ENCODE results near the gene VSIR.

VSIR gene

DNA sequence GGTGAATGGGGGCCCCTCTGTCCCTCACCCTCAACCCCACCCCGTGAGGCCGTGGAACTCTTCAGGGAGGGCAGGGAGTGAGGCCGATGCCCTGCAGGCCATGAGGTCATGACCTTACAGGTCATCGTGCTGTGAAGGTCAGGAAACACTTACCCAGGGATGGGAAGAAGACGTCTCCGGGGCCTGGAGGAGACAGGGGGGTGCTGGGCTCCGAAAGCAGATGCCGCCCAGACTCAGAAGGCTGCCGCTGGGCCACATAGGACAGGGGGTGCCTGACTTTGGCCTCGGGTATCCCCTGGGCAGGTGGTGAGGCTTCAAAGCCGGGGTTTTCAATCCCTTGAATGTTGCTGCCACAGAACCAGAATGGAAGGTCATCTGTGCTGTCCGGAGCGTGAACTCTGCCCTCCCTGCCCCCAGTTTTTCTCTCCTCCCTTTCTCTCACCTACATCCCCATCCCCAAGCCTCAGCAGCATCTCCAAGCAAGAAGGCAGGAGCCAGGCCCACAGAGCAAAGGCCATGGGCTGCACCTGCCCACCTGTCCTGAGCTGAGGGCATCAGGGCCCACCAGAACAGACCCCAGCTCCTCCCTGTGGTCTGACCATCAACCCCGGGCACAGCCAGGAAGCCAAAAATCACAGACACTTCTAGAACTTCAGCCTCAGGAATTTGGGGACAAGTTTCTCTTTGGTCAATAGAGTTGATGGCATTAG lies 21.6 kb downstream of the VSIR start:
- no peak for DNase-seq
- in situ Hi-C loops (cut with MboI; ENCODE audit: low pct_unique_long_range_greater_than_20kb, low sequenced_read_pairs) = no loop called here

DNA sequence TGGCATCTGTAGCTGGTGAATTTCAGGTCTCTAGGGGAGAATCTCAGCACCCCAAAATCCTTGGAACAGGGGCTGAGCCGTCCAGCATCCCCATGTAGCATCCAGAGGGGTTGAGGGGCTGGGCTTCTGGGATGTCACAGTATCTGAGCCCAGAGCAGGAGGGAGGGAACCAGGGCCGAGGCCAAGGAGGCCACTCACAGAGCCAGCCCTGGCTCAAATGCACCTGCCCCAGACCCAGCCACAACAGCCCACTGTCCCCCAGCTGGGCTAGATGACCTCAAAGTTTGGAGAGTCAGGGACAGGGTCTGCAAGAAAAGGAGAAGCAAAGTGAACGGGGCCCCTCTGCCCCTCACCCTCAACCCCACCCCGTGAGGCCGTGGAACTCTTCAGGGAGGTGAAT lies 22.3 kb downstream of the VSIR start:
- no peak for DNase-seq
- in situ Hi-C loops (cut with MboI; ENCODE audit: low pct_unique_long_range_greater_than_20kb, low sequenced_read_pairs) = no loop called here

DNA sequence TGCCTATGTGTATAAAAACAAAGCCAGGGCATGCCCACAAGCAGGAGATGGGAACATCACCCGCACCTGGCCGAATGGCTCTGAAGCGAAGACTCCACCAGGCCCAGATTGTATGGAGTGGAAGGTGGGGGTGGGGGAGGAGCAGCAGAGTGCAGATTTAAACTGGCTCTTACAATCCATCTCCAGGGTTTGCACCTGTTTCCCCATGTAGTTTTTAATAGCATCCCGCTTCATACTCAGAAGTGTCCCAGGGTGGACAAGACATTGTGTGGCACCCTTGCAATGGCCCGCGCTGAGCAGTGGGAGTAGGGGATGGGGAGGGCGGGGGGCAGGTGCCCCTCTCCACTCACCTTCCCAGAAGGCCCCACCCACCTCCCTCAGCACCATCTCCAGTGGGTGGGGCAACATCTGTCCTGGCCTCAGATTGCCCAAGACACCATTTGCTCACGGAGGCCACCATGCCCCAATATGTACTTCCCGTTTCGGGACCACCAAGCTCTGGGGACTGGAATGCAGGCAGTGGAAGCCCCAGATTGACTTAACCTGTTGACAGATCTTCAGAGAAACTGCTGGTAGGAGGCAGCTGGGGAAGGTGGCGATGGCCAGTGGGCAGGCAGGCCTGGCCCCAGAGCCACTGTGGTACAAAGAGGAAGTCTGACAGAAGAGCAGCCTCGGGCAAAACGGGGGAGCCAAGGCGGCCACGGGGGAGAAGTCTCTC lies 23.0 kb downstream of the VSIR start:
- in situ Hi-C loops (cut with MboI; ENCODE audit: low pct_unique_long_range_greater_than_20kb, low sequenced_read_pairs) = no loop called here
- peak; percentile 86 for DNase-seq

DNA sequence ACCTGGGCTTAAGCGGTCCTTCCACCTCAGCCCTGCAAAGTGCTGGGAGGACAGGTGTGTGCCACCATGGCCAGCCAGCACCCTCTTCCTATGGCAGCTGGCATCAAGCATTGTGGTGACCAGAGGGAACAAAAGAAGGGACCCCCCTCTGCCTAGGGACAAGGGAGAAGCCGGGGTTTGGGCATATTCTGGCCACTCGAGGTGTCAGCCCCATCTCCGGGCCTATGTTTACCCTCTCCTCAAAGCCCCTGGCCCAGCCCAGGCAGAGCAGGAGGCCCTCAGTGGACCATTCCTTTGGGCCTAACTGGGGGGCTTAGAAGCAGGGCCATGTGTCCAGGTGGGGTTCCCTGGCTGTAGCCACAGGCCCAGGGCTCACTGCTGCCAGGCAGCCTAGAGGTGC lies 23.9 kb downstream of the VSIR start:
- no peak for DNase-seq
- in situ Hi-C loops (cut with MboI; ENCODE audit: low pct_unique_long_range_greater_than_20kb, low sequenced_read_pairs) = no loop called here

DNA sequence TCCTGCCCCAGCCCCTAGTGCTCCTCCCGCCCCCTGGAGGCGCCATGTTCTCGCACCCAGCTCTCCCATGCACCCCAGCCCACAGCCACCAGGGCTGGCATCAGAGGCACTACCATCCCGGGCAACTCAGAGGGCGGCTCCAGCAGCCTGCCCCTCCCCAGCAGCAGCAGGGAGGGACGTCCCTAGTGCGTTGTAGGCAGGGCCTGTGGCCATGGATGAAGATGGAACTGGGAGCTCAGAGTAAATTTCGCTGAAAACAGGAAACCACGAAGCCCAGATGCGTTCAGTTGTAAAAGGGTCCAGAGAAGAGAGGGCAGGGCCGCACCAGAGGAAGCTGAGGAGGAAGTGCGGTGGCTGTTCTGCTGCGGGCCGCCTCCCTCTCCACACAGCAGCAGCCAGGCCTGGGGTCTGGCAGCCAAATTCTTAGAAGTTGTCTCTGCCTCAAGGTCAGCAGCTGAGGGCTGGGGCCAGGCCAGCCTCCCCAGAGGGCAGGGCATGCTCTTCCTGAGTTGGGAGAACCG lies 24.6 kb downstream of the VSIR start:
- peak; percentile 100 for DNase-seq
- in situ Hi-C loops (cut with MboI; ENCODE audit: low pct_unique_long_range_greater_than_20kb, low sequenced_read_pairs) = no loop called here

DNA sequence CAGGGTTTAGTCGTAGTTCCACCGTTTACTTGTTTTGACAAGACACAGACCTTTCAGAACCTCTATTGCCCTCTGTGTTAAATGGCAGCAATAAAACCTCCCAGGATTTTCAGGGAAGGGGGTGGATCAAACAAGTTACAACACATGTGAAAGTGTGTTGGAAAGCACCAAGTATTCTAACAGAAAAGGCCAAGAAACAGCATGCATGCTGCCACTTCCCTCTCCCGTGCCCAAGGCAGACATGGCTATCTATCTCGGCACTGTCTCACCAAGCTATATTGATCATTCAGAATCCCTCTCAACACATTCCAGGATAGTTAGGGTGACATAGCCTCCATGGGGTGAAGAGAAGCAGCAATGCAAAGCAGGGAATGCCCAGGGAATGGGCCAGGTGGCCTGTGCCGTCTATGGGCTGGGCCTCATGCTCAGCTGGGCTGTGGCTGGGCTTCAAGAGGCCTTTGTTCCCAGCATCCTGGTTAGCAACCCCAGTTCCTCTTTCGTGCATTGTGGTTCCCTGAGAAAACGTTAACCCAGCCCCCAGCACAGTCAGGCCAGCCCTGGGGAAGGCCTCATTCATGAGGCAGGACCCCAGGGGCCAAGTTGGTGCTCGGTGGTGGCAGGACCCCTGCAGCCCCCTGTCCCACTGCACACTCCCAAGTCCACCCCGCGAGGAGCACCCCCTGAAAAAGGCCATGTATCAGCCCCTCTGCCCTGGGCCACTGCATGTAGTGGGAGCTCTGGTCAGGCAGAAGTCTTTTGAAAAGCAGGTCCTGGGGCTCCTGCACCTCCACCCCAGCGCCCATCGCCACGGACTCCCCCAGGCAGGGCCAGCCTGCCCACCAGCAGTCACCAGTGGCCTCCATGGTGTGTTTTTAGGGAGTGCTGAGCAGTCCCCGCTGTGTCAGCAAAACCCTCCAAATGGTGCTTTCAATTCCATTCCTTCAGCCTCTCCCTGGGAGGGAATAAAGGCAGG lies 25.5 kb downstream of the VSIR start:
- DNase-seq = peak; percentile 92

DNA sequence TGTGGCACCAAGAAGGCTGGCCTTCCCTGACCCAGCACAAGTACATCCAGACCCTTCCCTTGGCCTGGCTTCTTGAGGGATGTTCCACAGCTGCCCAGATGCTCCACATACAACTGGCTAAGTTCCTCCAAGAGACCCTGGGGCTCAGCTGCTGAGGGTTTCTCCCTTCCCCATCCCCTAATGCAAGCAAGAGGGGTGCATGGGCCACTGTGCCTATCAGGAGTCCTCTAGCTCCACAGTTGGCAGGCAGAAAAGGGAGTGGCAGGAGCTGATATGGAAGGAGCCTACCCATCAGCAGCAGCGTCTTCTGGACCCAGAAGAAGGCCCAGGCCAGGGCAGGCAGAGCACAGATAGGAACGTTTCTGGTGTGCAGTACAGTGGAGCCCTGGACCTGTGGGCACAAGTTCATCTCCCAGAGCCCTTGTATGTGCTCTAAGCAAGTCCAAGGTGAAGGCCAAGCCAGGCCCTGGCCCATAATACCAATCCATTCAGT lies 26.2 kb downstream of the VSIR start:
- in situ Hi-C loops (cut with MboI; ENCODE audit: low pct_unique_long_range_greater_than_20kb, low sequenced_read_pairs) = no loop called here
- DNase-seq = no peak

More for the DNA sequence above, 25.5 kb downstream of the VSIR start:
- in situ Hi-C loops (cut with MboI; ENCODE audit: low pct_unique_long_range_greater_than_20kb, low sequenced_read_pairs) = no loop called here

DNA sequence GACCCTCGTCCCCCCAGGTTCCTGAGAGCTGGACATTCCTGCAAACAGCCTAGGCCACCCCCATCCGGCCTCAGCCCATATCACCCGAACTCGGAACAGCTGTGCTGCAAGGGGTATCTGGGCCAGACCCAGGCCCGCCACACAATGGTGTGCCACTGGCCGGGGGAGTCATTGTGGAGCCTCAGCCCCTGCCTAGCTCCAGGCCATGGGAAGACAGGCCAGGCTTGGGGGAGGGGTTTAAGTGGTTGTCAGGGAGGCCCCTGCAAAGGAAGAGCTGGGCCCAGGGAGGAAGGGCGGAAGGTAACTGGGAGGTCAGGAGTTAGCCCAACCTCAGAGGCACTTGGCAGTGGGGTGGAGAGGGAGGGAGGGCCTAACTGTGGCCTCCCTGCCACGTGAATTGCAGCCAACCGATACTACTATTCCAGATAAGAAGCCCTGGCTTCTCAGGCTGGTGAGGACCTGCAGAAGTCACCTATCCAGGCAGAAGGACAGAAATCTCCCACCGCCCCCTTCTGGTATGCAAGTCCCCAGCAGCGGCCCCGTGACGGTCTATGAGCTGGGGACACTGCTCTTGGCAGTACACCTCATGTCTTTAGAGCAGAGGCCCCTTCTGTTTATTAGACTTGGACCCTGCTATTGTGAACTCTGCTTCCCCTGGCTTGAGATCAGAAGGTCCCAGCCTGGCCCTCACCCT lies 26.8 kb downstream of the VSIR start:
- peak; percentile 97 for DNase-seq

DNA sequence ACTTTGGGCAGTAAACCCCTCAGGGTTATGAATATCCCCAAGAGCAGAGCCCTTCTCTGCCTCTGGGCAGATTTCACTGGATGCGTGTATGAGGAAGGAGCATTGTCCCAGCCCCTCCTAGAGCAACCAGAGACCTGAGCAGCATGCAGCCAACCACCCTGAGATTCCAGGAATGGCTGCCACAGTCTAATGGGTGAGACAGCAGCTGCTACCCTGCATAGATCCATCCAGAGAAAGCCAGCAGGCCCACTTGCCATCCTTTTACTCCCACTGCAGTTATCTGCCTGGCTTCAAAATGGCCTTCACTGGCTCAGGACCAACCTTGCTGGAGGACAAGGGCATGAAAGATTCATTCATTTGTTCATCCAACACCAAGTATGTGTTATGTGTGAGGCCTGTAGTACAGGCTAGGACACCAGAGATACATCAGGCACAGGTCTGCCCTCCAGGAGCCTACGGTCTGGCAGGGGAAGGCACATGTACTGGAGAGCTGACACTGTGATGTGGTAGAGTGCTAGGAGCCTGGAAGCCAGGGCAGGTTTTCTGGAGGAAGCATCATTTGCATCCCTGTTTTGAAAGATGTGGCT lies 27.6 kb downstream of the VSIR start:
- in situ Hi-C loops (cut with MboI; ENCODE audit: low pct_unique_long_range_greater_than_20kb, low sequenced_read_pairs) = no loop called here

More for the DNA sequence above, 26.8 kb downstream of the VSIR start:
- in situ Hi-C loops (cut with MboI; ENCODE audit: low pct_unique_long_range_greater_than_20kb, low sequenced_read_pairs) = no loop called here

DNA sequence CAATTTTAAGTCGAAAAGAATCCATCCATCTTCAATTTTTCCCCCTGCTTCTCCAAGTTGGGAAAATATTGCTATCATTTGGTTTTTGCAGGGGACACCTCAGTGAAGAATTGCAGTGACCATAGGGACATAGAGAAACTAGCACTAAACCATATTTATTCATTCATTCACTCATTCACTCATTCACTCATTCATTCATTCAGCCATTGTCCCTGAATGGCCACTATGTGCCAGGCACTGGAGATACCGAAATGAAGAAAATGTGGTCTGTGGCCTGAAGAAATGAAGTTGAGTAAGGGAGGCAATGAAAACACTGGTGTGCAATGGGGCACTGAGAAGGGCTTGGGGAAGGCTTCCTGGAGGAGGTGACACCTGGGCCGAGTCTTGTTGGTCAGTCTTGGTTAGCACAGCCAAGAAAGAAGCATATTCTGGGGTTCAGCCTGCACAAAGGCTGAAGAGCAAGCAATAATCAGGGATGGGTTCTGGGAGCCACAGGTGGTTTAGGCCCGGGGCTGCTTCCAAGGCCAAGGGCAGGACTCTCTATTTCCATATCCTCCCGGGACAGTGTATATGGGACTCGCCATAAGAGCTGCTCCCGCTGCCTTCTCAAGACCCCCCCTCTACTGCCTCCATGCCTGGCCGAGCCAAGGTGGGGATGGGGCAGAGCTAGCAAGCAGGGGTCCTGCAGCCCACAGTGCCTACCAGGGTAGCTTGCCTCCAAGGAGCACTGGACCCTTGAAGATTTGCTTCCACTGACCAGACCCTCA lies 28.2 kb downstream of the VSIR start:
- DNase-seq = no peak
- in situ Hi-C loops (cut with MboI; ENCODE audit: low pct_unique_long_range_greater_than_20kb, low sequenced_read_pairs) = no loop called here

More for the DNA sequence above, 27.6 kb downstream of the VSIR start:
- DNase-seq = peak; percentile 29

DNA sequence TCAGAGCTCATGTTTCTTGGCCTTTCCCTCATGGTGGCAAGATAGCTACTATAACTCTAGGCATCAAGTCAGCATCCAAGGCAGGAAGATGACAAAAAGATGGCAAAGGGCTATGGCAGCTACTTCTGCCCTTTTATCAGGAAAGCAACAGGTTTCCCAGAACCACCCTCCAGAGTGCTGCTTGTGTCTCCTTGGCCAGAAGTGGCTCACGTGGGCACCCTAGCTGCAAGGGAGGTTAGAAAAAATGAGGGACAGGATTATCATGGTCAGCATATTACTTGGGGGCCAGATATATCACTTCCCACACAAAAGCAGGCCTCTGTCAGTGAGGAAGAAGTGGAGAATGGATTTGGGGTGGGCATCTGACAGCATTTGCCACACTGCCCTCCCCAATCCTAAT lies 29.5 kb downstream of the VSIR start:
- in situ Hi-C loops (cut with MboI; ENCODE audit: low pct_unique_long_range_greater_than_20kb, low sequenced_read_pairs) = no loop called here
- DNase-seq = no peak

DNA sequence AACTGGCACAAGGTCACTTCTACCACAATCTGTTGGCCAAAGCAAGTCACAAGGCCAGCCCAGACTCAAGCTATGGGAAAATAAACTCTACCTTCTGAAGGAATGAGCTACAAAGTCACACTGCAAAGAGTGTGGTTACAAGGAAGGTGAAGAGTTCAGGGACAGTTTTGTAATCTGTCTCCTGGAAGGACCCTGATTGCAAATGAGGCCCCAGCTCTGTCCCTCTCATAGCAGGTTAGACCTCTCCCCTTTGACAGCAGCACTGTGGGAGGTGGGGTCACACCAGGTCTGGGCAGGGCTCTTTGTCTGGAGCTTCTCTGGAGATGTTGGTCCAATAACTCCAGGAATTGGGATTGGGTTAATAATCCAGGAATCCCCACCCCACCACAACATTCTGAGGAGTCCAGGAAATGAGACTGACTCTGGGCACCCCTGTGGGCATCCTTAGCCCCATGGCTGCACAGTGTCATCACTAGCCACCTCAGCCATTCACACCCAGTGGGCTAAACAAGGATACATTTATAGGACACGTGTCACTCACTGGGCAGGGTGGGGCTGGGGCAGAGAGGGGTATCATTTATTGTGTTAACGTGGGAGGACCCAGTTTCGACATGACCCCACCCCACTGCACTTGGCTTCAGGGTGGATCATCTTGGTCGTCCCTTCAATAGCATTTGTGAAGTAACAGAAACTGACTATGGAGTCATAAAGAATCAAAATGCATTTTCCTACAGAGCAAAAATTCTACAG lies 30.1 kb downstream of the VSIR start:
- DNase-seq = peak; percentile 52
- in situ Hi-C loops (cut with MboI; ENCODE audit: low pct_unique_long_range_greater_than_20kb, low sequenced_read_pairs) = no loop called here

DNA sequence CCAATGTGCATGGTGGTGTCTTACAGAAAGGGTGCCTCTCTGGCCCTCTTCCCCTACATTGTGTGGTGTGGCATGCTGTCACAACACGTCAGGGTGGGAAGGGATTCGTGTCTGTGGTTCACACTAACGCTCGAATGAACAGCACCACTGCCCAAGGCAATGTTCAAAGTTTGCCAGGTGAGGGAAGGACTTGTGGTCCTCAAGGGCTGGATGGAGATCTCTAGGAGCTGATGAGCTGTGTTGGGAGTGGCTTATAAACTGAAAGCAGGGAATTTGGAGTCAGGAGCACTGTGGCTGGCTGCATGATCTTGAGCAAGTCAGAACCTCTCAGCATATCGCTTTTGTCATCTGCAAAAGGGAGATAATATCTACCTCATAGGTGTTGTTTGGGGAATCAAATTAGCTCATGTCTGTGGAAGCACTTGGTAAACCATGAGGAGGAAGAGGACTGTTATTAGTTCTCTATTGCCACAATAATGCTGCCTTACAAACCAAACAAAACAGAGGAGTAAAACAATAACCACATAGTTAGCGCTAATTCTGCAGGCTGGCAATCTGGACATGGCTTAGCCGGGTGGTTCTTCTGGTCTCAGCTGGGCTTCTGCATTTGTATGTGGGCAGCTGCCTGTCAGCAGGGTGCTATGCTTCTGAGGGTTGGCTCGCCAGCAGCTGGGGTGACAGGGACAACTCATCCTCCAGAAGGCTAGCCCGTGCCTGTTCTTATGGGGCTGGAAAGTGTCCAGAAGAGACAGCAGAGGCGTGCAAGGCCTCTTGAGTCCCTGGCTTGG lies 30.8 kb downstream of the VSIR start:
- in situ Hi-C loops (cut with MboI; ENCODE audit: low pct_unique_long_range_greater_than_20kb, low sequenced_read_pairs) = no loop called here
- peak; percentile 61 for DNase-seq

DNA sequence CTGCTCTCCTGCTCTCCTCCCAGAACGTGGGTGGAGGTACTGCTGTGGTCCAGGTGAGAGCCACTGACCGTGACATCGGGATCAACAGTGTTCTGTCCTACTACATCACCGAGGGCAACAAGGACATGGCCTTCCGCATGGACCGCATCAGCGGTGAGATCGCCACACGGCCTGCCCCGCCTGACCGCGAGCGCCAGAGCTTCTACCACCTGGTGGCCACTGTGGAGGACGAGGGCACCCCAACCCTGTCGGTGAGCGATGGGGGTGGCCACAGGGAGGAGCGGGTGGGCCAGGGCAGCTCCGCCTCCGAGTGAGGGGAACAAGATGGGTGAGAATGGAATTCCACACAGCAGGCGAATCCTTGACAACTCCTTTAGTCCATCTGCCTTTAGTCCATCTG lies 31.6 kb downstream of the VSIR start:
- in situ Hi-C loops (cut with MboI; ENCODE audit: low pct_unique_long_range_greater_than_20kb, low sequenced_read_pairs) = no loop called here
- DNase-seq = no peak

DNA sequence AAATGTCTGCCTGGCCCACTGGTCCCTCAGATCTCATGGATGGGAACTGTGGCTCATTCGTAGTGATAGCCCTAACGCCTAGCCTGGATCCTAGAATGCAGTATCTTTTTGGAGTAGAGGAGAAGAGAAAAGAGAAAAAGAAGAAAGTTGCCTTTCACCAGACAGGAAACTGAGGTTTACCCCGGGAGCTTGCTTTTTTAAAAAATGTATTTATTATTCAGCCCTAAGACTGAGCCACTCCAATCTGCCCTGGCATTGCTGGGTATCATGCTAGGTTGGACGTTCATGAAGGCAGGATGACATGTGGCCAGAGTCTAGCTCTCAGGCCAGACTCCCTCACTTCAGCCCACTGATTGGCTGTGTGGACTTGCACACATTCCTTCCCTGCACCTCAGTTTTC lies 32.3 kb downstream of the VSIR start:
- no peak for DNase-seq
- in situ Hi-C loops (cut with MboI; ENCODE audit: low pct_unique_long_range_greater_than_20kb, low sequenced_read_pairs) = no loop called here

DNA sequence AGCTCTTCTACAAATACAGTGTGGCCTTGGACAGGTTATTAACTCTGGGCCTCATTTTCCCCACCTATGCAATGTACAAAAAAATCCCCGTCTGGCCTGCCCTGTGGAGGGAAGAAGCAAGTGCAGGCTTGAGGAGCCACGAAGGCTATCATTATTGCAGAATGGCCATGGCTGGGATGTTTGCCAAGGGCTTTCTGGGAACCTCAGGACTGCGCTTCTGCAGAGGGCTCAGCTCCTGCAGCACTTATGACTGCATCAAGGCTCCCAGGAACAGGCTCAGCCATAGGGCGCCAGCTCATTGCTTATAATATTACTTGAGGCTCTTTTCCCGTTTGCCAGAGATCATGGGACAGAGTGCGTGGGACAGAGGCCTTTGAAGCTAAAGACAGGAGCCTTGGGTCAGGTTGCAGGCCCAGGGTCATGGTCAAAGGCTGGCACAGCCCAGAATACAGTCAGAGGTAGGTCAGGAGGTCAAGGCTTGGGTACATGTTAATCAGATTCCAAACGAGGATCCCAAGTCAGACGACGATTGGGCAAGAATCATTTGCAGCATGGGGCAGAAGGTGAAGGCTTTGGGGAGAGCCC lies 33.2 kb downstream of the VSIR start:
- in situ Hi-C loops (cut with MboI; ENCODE audit: low pct_unique_long_range_greater_than_20kb, low sequenced_read_pairs) = no loop called here
- DNase-seq = no peak

Measured in KBM-7 (cell line).